HepG2 (cell line): ENCODE data around the gene LTB4R2.

ENCODE experiments used
- CTCF ChIP-seq: sonication (generic); formaldehyde crosslinking; IDR thresholded peaks from 2 replicates; pipeline ENCODE4 v1.5.0; 2020; ENCODE audit warnings: mild to moderate bottlenecking, missing genetic modification reagents, moderate library complexity
- DPF2 ChIP-seq: sonication (generic); formaldehyde crosslinking; IDR thresholded peaks from 2 replicates; pipeline ENCODE4 v1.4.0; 2020; ENCODE audit warnings: mild to moderate bottlenecking, low read depth, missing genetic modification reagents, borderline replicate concordance
- POLR2G ChIP-seq: fragments of 200-400 bp; formaldehyde crosslinking; IDR thresholded peaks from 2 replicates; pipeline ENCODE4 v1.6.1; 2018; ENCODE audit warnings: mild to moderate bottlenecking, low read depth, low read length, moderate library complexity
- RAD21 ChIP-seq: fragments of 450-650 bp; formaldehyde crosslinking; IDR thresholded peaks from 2 replicates; pipeline ENCODE4 v1.5.0; 2020; ENCODE audit warnings: mild to moderate bottlenecking
- RERE ChIP-seq: IDR thresholded peaks from 2 replicates; pipeline ENCODE4 v1.6.1; 2016; ENCODE audit warnings: low read depth, missing genetic modification reagents, missing compliant biosample characterization
- SP4 ChIP-seq: sonication (generic); formaldehyde crosslinking; IDR thresholded peaks from 2 replicates; pipeline ENCODE4 v1.8.1; 2023; ENCODE audit warnings: mild to moderate bottlenecking, missing genetic modification reagents
- ZBTB8A ChIP-seq: sonication (generic); formaldehyde crosslinking; IDR thresholded peaks from 2 replicates; pipeline ENCODE4 v1.4.0; 2020; ENCODE audit warnings: mild to moderate bottlenecking, low read depth, missing genetic modification reagents, borderline replicate concordance
- ZFP90 ChIP-seq: sonication (generic); formaldehyde crosslinking; IDR thresholded peaks from 2 replicates; pipeline ENCODE4 v1.8.0; 2022; ENCODE audit warnings: missing genetic modification reagents, mild to moderate bottlenecking, inconsistent platforms, borderline replicate concordance
- ZNF362 ChIP-seq: sonication (generic); formaldehyde crosslinking; IDR thresholded peaks from 2 replicates; pipeline ENCODE4 v1.4.0; 2020; ENCODE audit warnings: missing genetic modification reagents, mild to moderate bottlenecking, borderline replicate concordance
- ZNF850 ChIP-seq: sonication (generic); formaldehyde crosslinking; conservative IDR thresholded peaks from 2 replicates; pipeline ENCODE4 v1.9.0; 2021; ENCODE audit warnings: mild to moderate bottlenecking, missing genetic modification reagents

- TF ChIP-seq RAD21 (CRISPR knock-in tag) (no peak), RERE (CRISPR knock-in tag) (no peak), CTCF (CRISPR knock-in tag) (no peak; the same call in 1 of the 2 replicates), ZBTB8A (CRISPR knock-in tag) (no peak), DPF2 (no peak), SP4 (CRISPR knock-in tag) (no peak), ZNF362 (no peak), ZFP90 (CRISPR knock-in tag) (no peak), POLR2G (no peak), ZNF850 (CRISPR knock-in tag) (no peak)
These were observed 19.8 kb downstream of the LTB4R2 start for GRCh38 chr14:24329736-24330135.
